ENCODE measurements around the gene MAPKAPK2.
"Not testable (repeated sequence)": the region's sequence is repeated elsewhere in the genome, so short reads cannot be mapped to it uniquely, and the experiment has no call there.

The MAPKAPK2 gene

GRCh38 chr1:206774093-206774492 lies 89.4 kb downstream of the MAPKAPK2 start:
- Histone ChIP-seq H3K9me3 (ENCODE audit: low read length) (no peaks in the 10 kb centered on the region), H3K9me2 (ENCODE audit: low read depth, low read length) (no peaks in the 10 kb centered on the region), H3K4me2 (ENCODE audit: low read length) (no peak overlapping the region), H3K79me2 (ENCODE audit: insufficient read depth, low read length) (no peaks in the 10 kb centered on the region), H4K20me1 (ENCODE audit: insufficient read depth, low read length) (no peaks in the 10 kb centered on the region), H3K9ac (ENCODE audit: low read length) (no peak overlapping the region), H2AFZ (ENCODE audit: low read length) (no peak overlapping the region), H3K4me1 (ENCODE audit: insufficient read depth, low read length, severe bottlenecking) (peaks cover 15% of the 10 kb centered on the region), H3F3A (ENCODE audit: insufficient read depth, low read length) (no peaks in the 10 kb centered on the region), H3K27ac (ENCODE audit: low read depth, low read length, poor library complexity, severe bottlenecking) (no peak overlapping the region), H3K27me3 (ENCODE audit: insufficient read depth, low read length) (peaks cover 3% of the 10 kb centered on the region; the same call in 1 of the 2 replicates), H3K4me3 (ENCODE audit: low read depth, low read length, poor library complexity, severe bottlenecking) (no peak overlapping the region), H3K36me3 (ENCODE audit: insufficient read depth, low read length) (no peaks in the 10 kb centered on the region; the same call in 1 of the 2 replicates)
- TF ChIP-seq, protein P1, sequence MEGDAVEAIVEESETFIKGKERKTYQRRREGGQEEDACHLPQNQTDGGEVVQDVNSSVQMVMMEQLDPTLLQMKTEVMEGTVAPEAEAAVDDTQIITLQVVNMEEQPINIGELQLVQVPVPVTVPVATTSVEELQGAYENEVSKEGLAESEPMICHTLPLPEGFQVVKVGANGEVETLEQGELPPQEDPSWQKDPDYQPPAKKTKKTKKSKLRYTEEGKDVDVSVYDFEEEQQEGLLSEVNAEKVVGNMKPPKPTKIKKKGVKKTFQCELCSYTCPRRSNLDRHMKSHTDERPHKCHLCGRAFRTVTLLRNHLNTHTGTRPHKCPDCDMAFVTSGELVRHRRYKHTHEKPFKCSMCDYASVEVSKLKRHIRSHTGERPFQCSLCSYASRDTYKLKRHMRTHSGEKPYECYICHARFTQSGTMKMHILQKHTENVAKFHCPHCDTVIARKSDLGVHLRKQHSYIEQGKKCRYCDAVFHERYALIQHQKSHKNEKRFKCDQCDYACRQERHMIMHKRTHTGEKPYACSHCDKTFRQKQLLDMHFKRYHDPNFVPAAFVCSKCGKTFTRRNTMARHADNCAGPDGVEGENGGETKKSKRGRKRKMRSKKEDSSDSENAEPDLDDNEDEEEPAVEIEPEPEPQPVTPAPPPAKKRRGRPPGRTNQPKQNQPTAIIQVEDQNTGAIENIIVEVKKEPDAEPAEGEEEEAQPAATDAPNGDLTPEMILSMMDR (IDR thresholded peaks at IDR 0.05; ENCODE audit: low read length): no peak
- no peak for TF ChIP-seq EZH2 (IDR thresholded peaks at IDR 0.05; ENCODE audit: borderline replicate concordance, low read length)

- Histone ChIP-seq H2AFZ (ENCODE audit: low read length) (no peak overlapping the region), H3K9me2 (ENCODE audit: low read depth, low read length) (no peaks in the 10 kb centered on the region), H3K79me2 (ENCODE audit: insufficient read depth, low read length) (no peaks in the 10 kb centered on the region), H3K36me3 (ENCODE audit: insufficient read depth, low read length) (no peaks in the 10 kb centered on the region; the same call in 1 of the 2 replicates), H4K20me1 (ENCODE audit: insufficient read depth, low read length) (no peaks in the 10 kb centered on the region), H3K4me1 (ENCODE audit: insufficient read depth, low read length, severe bottlenecking) (peaks cover 19% of the 10 kb centered on the region), H3K9me3 (ENCODE audit: low read length) (no peaks in the 10 kb centered on the region), H3K27me3 (ENCODE audit: insufficient read depth, low read length) (no peaks in the 10 kb centered on the region; the same call in 1 of the 2 replicates), H3F3A (ENCODE audit: insufficient read depth, low read length) (no peaks in the 10 kb centered on the region), H3K4me2 (ENCODE audit: low read length) (no peak overlapping the region), H3K27ac (ENCODE audit: low read depth, low read length, poor library complexity, severe bottlenecking) (no peak overlapping the region), H3K9ac (ENCODE audit: low read length) (no peak overlapping the region), H3K4me3 (ENCODE audit: low read depth, low read length, poor library complexity, severe bottlenecking) (no peak overlapping the region)
- TF ChIP-seq, protein P1 (IDR thresholded peaks at IDR 0.05; ENCODE audit: low read length): no peak
Measured at GRCh38 chr1:206776229-206776628, 91.5 kb downstream of the MAPKAPK2 start.

- no peaks in the 10 kb centered on the region for H4K20me1 ChIP-seq (ENCODE audit: insufficient read depth, low read length)
- H3K36me3 ChIP-seq (ENCODE audit: insufficient read depth, low read length): no peaks in the 10 kb centered on the region; the same call in 1 of the 2 replicates
- H2AFZ ChIP-seq (ENCODE audit: low read length): no peak overlapping the region
- no peaks in the 10 kb centered on the region for H3K9me2 ChIP-seq (ENCODE audit: low read depth, low read length)
- no peaks in the 10 kb centered on the region; the same call in 1 of the 2 replicates for H3K27me3 ChIP-seq (ENCODE audit: insufficient read depth, low read length)
- no peak overlapping the region for H3K27ac ChIP-seq (ENCODE audit: low read depth, low read length, poor library complexity, severe bottlenecking)
- TF ChIP-seq EZH2 (IDR thresholded peaks at IDR 0.05; ENCODE audit: borderline replicate concordance, low read length): no peak
- TF ChIP-seq, protein P1 (IDR thresholded peaks at IDR 0.05; ENCODE audit: low read length): no peak
- peaks cover 23% of the 10 kb centered on the region for H3K4me1 ChIP-seq (ENCODE audit: insufficient read depth, low read length, severe bottlenecking)
- H3K79me2 ChIP-seq (ENCODE audit: insufficient read depth, low read length): no peaks in the 10 kb centered on the region
- H3K9ac ChIP-seq (ENCODE audit: low read length): no peak overlapping the region
- no peaks in the 10 kb centered on the region for H3K9me3 ChIP-seq (ENCODE audit: low read length)
- no peak overlapping the region for H3K4me2 ChIP-seq (ENCODE audit: low read length)
- no peak overlapping the region for H3K4me3 ChIP-seq (ENCODE audit: low read depth, low read length, poor library complexity, severe bottlenecking)
- H3F3A ChIP-seq (ENCODE audit: insufficient read depth, low read length): no peaks in the 10 kb centered on the region
Measured at GRCh38 chr1:206778031-206778430, 93.3 kb downstream of the MAPKAPK2 start.

- not testable (repeated sequence) for H3K36me3 ChIP-seq (ENCODE audit: insufficient read depth, low read length); H3K27ac ChIP-seq (ENCODE audit: low read depth, low read length, poor library complexity, severe bottlenecking); H3K4me3 ChIP-seq (ENCODE audit: low read depth, low read length, poor library complexity, severe bottlenecking); H3K9me3 ChIP-seq (ENCODE audit: low read length); H3K9ac ChIP-seq (ENCODE audit: low read length); H2AFZ ChIP-seq (ENCODE audit: low read length); H3K9me2 ChIP-seq (ENCODE audit: low read depth, low read length); H4K20me1 ChIP-seq (ENCODE audit: insufficient read depth, low read length); H3K79me2 ChIP-seq (ENCODE audit: insufficient read depth, low read length); H3F3A ChIP-seq (ENCODE audit: insufficient read depth, low read length); H3K27me3 ChIP-seq (ENCODE audit: insufficient read depth, low read length); H3K4me2 ChIP-seq (ENCODE audit: low read length)
- H3K4me1 ChIP-seq (ENCODE audit: insufficient read depth, low read length, severe bottlenecking): peaks cover 26% of the 10 kb centered on the region
Measured at GRCh38 chr1:206778911-206779310, 94.2 kb downstream of the MAPKAPK2 start.

Data from OCI-LY1 (cell line).